ENCODE data around the gene IZUMO4. TPM values are rescaled to one million over a fixed set of nuclear protein-coding genes. Genes with fewer than 3 reads are reported as not detected.
"Not testable (repeated sequence)": the region's sequence is repeated elsewhere in the genome, so short reads cannot be mapped to it uniquely, and the experiment has no call there.

Gene IZUMO4
- total and polyA plus RNA-seq, 4 donors = 1.2 to 1.4 (median 1.2) TPM

DNA sequence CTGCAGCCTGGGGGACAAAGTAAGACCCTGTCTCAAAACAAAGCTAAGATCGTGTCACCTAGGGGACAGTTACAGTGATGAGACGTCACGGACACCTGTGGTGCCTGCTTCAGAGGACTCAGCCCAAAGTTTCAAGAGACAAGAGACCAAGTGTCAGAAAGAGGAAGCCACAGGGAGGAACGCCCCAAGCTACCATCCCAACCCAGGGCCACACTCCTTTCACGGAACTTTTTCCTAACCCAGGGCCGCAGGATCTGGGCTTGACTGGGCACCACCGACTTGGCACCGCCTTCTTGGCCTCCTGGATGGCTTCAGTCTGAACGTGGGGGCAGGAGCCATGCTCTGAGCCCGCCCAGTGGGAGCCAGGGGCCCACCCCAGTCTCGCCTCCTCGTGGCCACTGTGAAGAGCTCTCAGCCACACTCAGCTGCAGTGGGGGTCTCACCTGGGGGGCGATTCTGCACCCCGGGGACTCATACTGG lies 9.1 kb upstream of the IZUMO4 start (continued):
- TF ChIP-seq FOXA1 (IDR thresholded peaks at IDR 0.05) = no peak

- Histone ChIP-seq H3K36me3 (ENCODE audit: control insufficient read depth in 4 of 4, insufficient read depth in 3 of 4, low read depth in 1 of 4, low read length in 3 of 4) (no peaks in the 10 kb centered on the region), H3K27me3 (ENCODE audit: control insufficient read depth in 4 of 4, insufficient read depth in 4 of 4, low read length in 3 of 4) (no peaks in the 10 kb centered on the region), H3K9me3 (ENCODE audit: control insufficient read depth in 4 of 4, low read length in 3 of 4) (no peaks in the 10 kb centered on the region), H3K27ac (ENCODE audit: low read depth in 1 of 2, low read length in 2 of 2) (peak overlapping the region in 1 of 2 donors; percentile 12), H3K4me1 (ENCODE audit: control insufficient read depth in 4 of 4, insufficient read depth in 4 of 4, low read length in 3 of 4) (peaks cover 0 to 22% (median 8%) of the 10 kb centered on the region in 4 donors), H3K9ac (ENCODE audit: low read depth in 1 of 2, low read length in 2 of 2) (no peak overlapping the region), H3K4me3 (ENCODE audit: low read depth in 1 of 3, low read length in 3 of 3) (no peak overlapping the region)
- DNase-seq (ENCODE audit: low spot score) = no peak
- WGBS = 81% methylated on average over 16 of the region's 16 CpGs
- TF ChIP-seq MAX (IDR thresholded peaks at IDR 0.05) (no peak), EGR1 (IDR thresholded peaks at IDR 0.05; ENCODE audit: low read depth in 2 of 2) (no peak), FOXA2 (IDR thresholded peaks at IDR 0.05) (no peak), RAD21 (IDR thresholded peaks at IDR 0.05) (no peak), SP1 (IDR thresholded peaks at IDR 0.05) (no peak), ZBTB33 (IDR thresholded peaks at IDR 0.05) (no peak)
- TF ChIP-seq, protein P1, sequence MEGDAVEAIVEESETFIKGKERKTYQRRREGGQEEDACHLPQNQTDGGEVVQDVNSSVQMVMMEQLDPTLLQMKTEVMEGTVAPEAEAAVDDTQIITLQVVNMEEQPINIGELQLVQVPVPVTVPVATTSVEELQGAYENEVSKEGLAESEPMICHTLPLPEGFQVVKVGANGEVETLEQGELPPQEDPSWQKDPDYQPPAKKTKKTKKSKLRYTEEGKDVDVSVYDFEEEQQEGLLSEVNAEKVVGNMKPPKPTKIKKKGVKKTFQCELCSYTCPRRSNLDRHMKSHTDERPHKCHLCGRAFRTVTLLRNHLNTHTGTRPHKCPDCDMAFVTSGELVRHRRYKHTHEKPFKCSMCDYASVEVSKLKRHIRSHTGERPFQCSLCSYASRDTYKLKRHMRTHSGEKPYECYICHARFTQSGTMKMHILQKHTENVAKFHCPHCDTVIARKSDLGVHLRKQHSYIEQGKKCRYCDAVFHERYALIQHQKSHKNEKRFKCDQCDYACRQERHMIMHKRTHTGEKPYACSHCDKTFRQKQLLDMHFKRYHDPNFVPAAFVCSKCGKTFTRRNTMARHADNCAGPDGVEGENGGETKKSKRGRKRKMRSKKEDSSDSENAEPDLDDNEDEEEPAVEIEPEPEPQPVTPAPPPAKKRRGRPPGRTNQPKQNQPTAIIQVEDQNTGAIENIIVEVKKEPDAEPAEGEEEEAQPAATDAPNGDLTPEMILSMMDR (IDR thresholded peaks at IDR 0.05; ENCODE audit: low read depth, low read length, missing input control) = no peak
These were observed 7.6 kb upstream of the IZUMO4 start for GRCh38 chr19:2089001-2089711.

DNA sequence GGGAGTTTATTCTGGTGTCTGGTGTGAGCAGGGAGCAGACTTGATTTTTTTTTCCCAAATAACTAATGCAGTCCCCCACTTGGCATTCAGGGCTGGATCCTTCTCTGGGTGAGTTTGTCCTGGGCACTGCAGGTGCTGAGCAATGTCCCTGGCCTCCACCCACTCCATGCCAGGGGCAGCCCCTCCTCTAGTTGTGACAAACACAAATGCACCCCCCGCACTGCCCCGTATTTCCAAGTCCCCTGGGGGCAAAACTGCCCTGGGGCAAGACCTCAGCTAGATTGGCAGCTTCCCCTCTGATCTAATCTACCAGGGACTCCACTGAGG lies 7.0 kb upstream of the IZUMO4 start:
- no peaks in the 10 kb centered on the region for H3K9me3 ChIP-seq (ENCODE audit: control insufficient read depth in 4 of 4, low read length in 3 of 4)
- no peak overlapping the region for H3K9ac ChIP-seq (ENCODE audit: low read depth in 1 of 2, low read length in 2 of 2)
- H3K4me3 ChIP-seq (ENCODE audit: low read depth in 1 of 3, low read length in 3 of 3) = no peak overlapping the region
- 92% methylated on average over 2 of the region's 2 CpGs for WGBS
- H3K27me3 ChIP-seq (ENCODE audit: control insufficient read depth in 4 of 4, insufficient read depth in 4 of 4, low read length in 3 of 4) = no peaks in the 10 kb centered on the region
- no peak for DNase-seq (ENCODE audit: low spot score)
- no peaks in the 10 kb centered on the region for H3K36me3 ChIP-seq (ENCODE audit: control insufficient read depth in 4 of 4, insufficient read depth in 3 of 4, low read depth in 1 of 4, low read length in 3 of 4)
- TF ChIP-seq, protein P1 (IDR thresholded peaks at IDR 0.05; ENCODE audit: low read depth, low read length, missing input control) = no peak
- no peak for TF ChIP-seq SP1 (IDR thresholded peaks at IDR 0.05)
- no peak for TF ChIP-seq ZBTB33 (IDR thresholded peaks at IDR 0.05)
- no peak for TF ChIP-seq YY1 (IDR thresholded peaks at IDR 0.05)
- TF ChIP-seq, protein P2, sequence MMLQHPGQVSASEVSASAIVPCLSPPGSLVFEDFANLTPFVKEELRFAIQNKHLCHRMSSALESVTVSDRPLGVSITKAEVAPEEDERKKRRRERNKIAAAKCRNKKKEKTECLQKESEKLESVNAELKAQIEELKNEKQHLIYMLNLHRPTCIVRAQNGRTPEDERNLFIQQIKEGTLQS (IDR thresholded peaks at IDR 0.05) = no peak
- no peak for TF ChIP-seq HNF4G (IDR thresholded peaks at IDR 0.05)
- TF ChIP-seq HNF4A (conservative IDR thresholded peaks at IDR 0.05) = no peak
- TF ChIP-seq MAX (IDR thresholded peaks at IDR 0.05) = no peak
- TF ChIP-seq JUND (IDR thresholded peaks at IDR 0.05) = no peak
- peaks cover 0 to 27% (median 9%) of the 10 kb centered on the region in 4 donors for H3K4me1 ChIP-seq (ENCODE audit: control insufficient read depth in 4 of 4, insufficient read depth in 4 of 4, low read length in 3 of 4)
- H3K27ac ChIP-seq (ENCODE audit: low read depth in 1 of 2, low read length in 2 of 2) = peak overlapping the region in 1 of 2 donors; percentile 61

DNA sequence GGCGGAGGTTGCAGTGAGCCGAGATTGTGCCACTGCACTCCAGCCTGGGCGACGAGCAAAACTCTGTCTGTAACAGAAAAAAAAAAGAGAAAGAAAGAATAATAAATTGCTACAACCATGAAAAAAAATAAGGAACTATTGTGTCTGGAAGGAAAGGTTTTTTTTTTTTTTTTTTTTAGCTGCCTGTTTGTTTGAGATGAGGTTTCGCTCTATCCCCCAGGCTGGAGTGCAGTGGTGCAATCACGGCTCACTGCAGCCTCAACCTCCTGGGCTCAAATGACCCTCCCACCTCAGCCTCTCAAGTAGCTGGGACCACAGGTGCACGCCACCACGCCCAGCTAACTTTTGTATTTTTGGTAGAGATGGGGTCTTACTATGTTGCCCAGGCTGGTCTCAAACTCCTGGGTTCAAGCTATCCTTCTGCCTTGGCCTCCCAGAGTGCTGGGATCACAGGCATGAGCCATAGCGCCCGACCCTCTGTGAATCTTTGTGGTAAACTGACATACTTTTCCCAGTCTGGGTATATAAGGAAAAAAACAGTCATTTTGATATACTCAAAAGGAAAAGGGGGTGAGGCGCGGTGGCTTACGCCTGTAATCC lies 4.7 kb upstream of the IZUMO4 start:
- H3K9ac ChIP-seq (ENCODE audit: low read depth in 1 of 2, low read length in 2 of 2); H3K27me3 ChIP-seq (ENCODE audit: control insufficient read depth in 4 of 4, insufficient read depth in 4 of 4, low read length in 3 of 4); H3K4me3 ChIP-seq (ENCODE audit: low read depth in 1 of 3, low read length in 3 of 3); DNase-seq (ENCODE audit: low spot score); H3K9me3 ChIP-seq (ENCODE audit: control insufficient read depth in 4 of 4, low read length in 3 of 4); H3K36me3 ChIP-seq (ENCODE audit: control insufficient read depth in 4 of 4, insufficient read depth in 3 of 4, low read depth in 1 of 4, low read length in 3 of 4): not testable (repeated sequence)
- 95% methylated on average over 13 of the region's 13 CpGs for WGBS
- H3K4me1 ChIP-seq (ENCODE audit: control insufficient read depth in 4 of 4, insufficient read depth in 4 of 4, low read length in 3 of 4) = peaks cover 3 to 36% (median 17%) of the 10 kb centered on the region in 4 donors
- H3K27ac ChIP-seq (ENCODE audit: low read depth in 1 of 2, low read length in 2 of 2) = peak overlapping the region in 1 of 2 donors; percentile 35

All from liver (tissue), 9 donors.